NT2/D1 (cell line): ENCODE measurements around the gene CDC14B.

Experiments used
- SUZ12 ChIP-seq: IDR thresholded peaks from 2 replicates; pipeline ENCODE4 v1.6.1; 2011; ENCODE audit not compliant: insufficient read length, insufficient read depth; ENCODE audit errors: extremely low read depth
- YY1 ChIP-seq: IDR thresholded peaks from 2 replicates; pipeline ENCODE4 v1.6.1; 2011; ENCODE audit not compliant: insufficient read length, insufficient read depth
- ZNF274 ChIP-seq: IDR thresholded peaks from 2 replicates; pipeline ENCODE4 v1.6.1; 2011; ENCODE audit warnings: mild to moderate bottlenecking, low read depth, low read length

- TF ChIP-seq YY1: no peak
- TF ChIP-seq SUZ12: no peak
- no peak for TF ChIP-seq ZNF274
Measured at GRCh38 chr9:96554801-96555566, 64.7 kb downstream of the CDC14B start.
